ENCODE data around the gene YY1. TPM values are rescaled to one million over a fixed set of nuclear protein-coding genes. Genes with fewer than 3 reads are reported as not detected.

YY1 gene
- polyA plus RNA-seq, 3 donors = 13.3 to 35.2 (median 15.7) TPM

- peak overlapping the region in 6 of 7 donors; percentile 65 to 87 (median 70) for H3K27ac Mint-ChIP-seq
- Histone ChIP-seq H3K36me3 (replicated peaks in 1 of 2; ENCODE audit: control insufficient read depth in 1 of 2, insufficient read depth in 2 of 2, low read length in 2 of 2) (no peaks in the 10 kb centered on the region), H4K20me1 (ENCODE audit: insufficient read depth, low read length) (peaks cover 17% of the 10 kb centered on the region), H3K4me3 (replicated peaks in 1 of 3; ENCODE audit: low read depth in 2 of 3, low read length in 3 of 3) (peak overlapping the region; percentile 54 to 81 (median 71)), H3K27ac (ENCODE audit: low read depth in 1 of 2, low read length in 2 of 2) (no peak overlapping the region), H2AFZ (ENCODE audit: insufficient read depth, low read depth, low read length, poor library complexity, severe bottlenecking) (peak overlapping the region; percentile 19), H3K9ac (ENCODE audit: insufficient read depth, low read length, poor library complexity, severe bottlenecking) (peak overlapping the region; percentile 39), H3K4me2 (replicated peaks; ENCODE audit: extremely low read depth, low read length, poor library complexity, severe bottlenecking) (peak overlapping the region; percentile 93), H3K79me2 (ENCODE audit: insufficient read depth, low read length) (peaks cover 33% of the 10 kb centered on the region), H3K9me3 (replicated peaks in 1 of 2; ENCODE audit: control insufficient read depth in 1 of 2, insufficient read depth in 1 of 2, low read length in 2 of 2) (no peaks in the 10 kb centered on the region), H3K27me3 (ENCODE audit: control insufficient read depth in 2 of 2, insufficient read depth in 2 of 2, low read length in 2 of 2) (no peaks in the 10 kb centered on the region), H3K4me1 (ENCODE audit: control insufficient read depth in 1 of 2, insufficient read depth in 2 of 2, low read length in 2 of 2) (peaks cover 40 to 51% of the 10 kb centered on the region in 2 donors)
- DNase-seq = peak in 1 of 3 donors; percentile 9
- H3K4me1 Mint-ChIP-seq = peaks cover 49% of the 10 kb centered on the region
- TF ChIP-seq CTCF (IDR thresholded peaks at IDR 0.05) = no peak
- intact Hi-C loops (cut with micrococcal nuclease) = loop anchor here in 1 of 2 donors (5.0 kb wide), 3 partner anchors 37 to 72 kb away; partner anchors contain the start of gene WDR25
- peaks cover 0 to 4% of the 10 kb centered on the region in 2 donors for H3K36me3 Mint-ChIP-seq
- 0% methylated on average over 10 of the region's 23 CpGs for WGBS (ENCODE audit: insufficient coverage)
- H3K9me3 Mint-ChIP-seq = peaks cover 0 to 4% (median 0%) of the 10 kb centered on the region in 7 donors
- H3K27me3 Mint-ChIP-seq (ENCODE audit: low read depth in 3 of 3) = peaks cover 9 to 18% (median 10%) of the 10 kb centered on the region in 3 donors
- H3K4me3 Mint-ChIP-seq = peak overlapping the region; percentile 93 to 94
Observed at GRCh38 chr14:100304825-100305323, 65.9 kb downstream of the YY1 start.

GRCh38 chr14:100305324-100306100 lies 66.6 kb downstream of the YY1 start:
- H3K27ac Mint-ChIP-seq = peak overlapping the region in 6 of 7 donors; percentile 65 to 87 (median 70)
- Histone ChIP-seq H3K27ac (ENCODE audit: low read depth in 1 of 2, low read length in 2 of 2) (peak overlapping the region in 1 of 2 donors; percentile 59), H3K79me2 (ENCODE audit: insufficient read depth, low read length) (peaks cover 33% of the 10 kb centered on the region), H4K20me1 (ENCODE audit: insufficient read depth, low read length) (peaks cover 17% of the 10 kb centered on the region), H3K9ac (ENCODE audit: insufficient read depth, low read length, poor library complexity, severe bottlenecking) (peak overlapping the region; percentile 84), H3K9me3 (replicated peaks in 1 of 2; ENCODE audit: control insufficient read depth in 1 of 2, insufficient read depth in 1 of 2, low read length in 2 of 2) (no peaks in the 10 kb centered on the region), H3K4me1 (ENCODE audit: control insufficient read depth in 1 of 2, insufficient read depth in 2 of 2, low read length in 2 of 2) (peaks cover 40 to 51% of the 10 kb centered on the region in 2 donors), H3K27me3 (ENCODE audit: control insufficient read depth in 2 of 2, insufficient read depth in 2 of 2, low read length in 2 of 2) (no peaks in the 10 kb centered on the region), H3K4me3 (replicated peaks in 1 of 3; ENCODE audit: low read depth in 2 of 3, low read length in 3 of 3) (peak overlapping the region; percentile 54 to 81 (median 71)), H2AFZ (ENCODE audit: insufficient read depth, low read depth, low read length, poor library complexity, severe bottlenecking) (peak overlapping the region; percentile 71), H3K4me2 (replicated peaks; ENCODE audit: extremely low read depth, low read length, poor library complexity, severe bottlenecking) (peak overlapping the region; percentile 93), H3K36me3 (replicated peaks in 1 of 2; ENCODE audit: control insufficient read depth in 1 of 2, insufficient read depth in 2 of 2, low read length in 2 of 2) (no peaks in the 10 kb centered on the region)
- H3K36me3 Mint-ChIP-seq = peaks cover 0 to 4% of the 10 kb centered on the region in 2 donors
- no peak for TF ChIP-seq CTCF (IDR thresholded peaks at IDR 0.05)
- H3K4me3 Mint-ChIP-seq = peak overlapping the region; percentile 93 to 94
- H3K9me3 Mint-ChIP-seq = peaks cover 0 to 4% (median 0%) of the 10 kb centered on the region in 7 donors
- H3K4me1 Mint-ChIP-seq = peaks cover 49% of the 10 kb centered on the region
- H3K27me3 Mint-ChIP-seq (ENCODE audit: low read depth in 3 of 3) = peaks cover 8 to 18% (median 9%) of the 10 kb centered on the region in 3 donors
- under 1% methylated on average over 51 of the region's 65 CpGs for WGBS (ENCODE audit: insufficient coverage)
- intact Hi-C loops (cut with micrococcal nuclease) = loop anchor here (2.0 to 5.0 kb wide), 4 partner anchors 37 to 72 kb away; partner anchors contain the start of gene WDR25 (in 2 of the 2)
- peak; percentile 18 to 41 (median 39) for DNase-seq

Data from CD14-positive monocyte (primary cell).